ENCODE measurements around the gene GNAS.

Gene GNAS

DNA sequence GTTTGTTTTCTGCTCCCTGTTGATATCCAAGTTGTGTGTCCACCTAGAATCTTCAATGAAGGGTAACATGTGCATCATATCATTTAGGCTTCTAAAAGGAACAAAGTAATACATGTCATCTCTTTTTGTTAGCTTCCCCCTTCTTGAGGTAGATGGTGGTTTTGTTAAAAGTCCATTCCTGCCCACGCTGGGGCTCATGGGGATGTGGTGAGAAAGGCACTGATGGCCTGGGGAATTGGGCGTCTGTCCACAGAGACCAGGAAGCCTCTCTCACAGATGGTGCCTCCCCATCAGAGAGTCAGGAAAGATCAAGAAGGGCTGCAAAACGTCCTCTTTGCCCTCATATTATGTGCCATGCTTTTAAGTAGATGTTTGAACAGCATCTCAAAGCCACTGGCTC lies 32.5 kb downstream of the GNAS start:
- no peak for DNase-seq

DNA sequence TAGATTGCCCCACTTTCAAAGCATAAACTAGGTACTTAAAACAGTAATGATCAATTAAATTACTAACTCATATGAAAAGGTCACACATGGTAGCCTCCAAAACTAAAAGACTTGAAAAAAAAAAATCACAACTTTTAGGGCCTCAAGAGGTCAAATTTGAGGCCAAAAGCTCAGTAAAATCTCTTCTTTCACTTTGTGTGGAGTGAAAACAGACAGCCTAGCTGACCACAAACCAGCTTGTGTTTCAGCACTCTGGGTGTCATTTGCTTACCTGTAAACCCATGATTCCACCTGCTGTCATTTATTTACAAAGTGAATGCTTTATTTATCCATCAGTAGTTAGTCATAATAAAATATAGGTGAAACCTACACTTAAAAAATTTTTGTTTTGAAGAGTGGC lies 34.0 kb downstream of the GNAS start:
- DNase-seq, result no peak

DNA sequence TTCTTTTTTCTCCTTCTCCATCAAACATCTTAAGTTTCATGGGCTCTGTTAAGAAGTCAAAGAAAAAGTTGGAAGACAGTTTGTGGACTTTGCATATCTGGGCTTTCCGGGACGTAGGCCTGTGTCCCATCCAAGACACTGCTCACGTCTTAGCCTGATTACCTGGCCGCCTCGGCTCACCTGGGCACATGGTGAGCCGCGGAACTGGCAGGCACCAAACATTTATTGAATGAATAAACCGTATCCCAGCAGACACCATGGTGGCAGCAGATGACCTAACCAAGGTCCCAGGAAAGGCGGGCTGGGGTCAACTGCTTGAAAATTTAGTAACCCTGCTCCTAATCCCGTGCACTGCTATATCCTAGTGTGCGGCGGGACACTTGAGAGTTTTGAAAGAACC lies 35.6 kb downstream of the GNAS start:
- no peak for DNase-seq

DNA sequence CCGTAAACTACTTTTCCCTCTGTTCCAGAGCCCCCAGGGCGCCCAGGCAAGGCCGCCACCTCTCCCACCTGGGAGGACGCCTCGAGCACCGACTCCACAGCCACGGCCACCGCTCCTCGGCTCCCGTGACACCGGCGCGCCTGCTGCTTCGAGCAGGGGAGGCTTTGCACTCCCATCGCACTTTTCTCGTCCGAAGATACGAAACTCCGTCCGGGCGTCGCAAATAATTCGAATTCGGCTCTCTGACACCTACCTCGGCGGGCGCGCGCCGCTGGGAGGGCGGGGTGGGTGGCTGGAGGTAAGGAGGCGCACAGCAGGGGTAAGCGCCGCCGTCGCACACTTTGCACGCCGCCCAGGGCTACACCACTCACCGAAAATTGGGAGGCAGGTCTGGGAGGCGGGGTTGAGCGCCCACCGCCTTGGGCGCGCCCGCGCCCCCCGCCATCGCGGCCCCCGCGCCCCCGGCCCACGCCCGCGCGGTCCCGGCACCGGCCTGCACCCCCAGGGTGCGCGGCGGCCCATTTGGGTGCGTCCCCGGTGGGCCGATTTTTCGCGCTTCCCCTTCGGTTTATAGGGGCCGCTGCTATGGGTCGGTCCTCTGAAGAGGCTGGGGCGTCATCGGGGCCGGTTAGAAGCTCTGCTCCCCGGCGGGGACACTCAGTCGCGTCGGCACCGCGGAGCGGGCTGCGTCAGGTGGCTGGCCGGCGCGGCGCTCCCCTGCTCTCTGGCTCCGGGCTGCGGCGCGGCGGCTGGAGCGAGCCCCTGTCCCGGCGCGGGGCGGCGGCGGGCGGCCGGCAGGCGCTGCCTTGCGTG lies 36.2 kb downstream of the GNAS start:
- no peak for DNase-seq

DNA sequence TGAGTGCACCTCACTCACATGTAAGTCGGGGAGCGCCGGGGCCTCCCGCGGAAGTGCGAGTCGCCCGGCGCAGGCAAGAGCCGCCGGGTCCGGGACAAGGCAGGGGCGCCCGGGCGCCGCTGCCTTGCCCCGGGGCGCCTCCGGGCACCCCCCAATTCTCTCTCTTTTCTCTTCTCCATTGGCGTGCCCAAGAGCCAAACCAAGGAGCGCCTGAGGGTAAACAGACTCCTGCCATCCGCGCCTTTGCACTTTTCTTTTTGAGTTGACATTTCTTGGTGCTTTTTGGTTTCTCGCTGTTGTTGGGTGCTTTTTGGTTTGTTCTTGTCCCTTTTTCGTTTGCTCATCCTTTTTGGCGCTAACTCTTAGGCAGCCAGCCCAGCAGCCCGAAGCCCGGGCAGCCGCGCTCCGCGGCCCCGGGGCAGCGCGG lies 36.8 kb downstream of the GNAS start:
- no peak for DNase-seq

DNA sequence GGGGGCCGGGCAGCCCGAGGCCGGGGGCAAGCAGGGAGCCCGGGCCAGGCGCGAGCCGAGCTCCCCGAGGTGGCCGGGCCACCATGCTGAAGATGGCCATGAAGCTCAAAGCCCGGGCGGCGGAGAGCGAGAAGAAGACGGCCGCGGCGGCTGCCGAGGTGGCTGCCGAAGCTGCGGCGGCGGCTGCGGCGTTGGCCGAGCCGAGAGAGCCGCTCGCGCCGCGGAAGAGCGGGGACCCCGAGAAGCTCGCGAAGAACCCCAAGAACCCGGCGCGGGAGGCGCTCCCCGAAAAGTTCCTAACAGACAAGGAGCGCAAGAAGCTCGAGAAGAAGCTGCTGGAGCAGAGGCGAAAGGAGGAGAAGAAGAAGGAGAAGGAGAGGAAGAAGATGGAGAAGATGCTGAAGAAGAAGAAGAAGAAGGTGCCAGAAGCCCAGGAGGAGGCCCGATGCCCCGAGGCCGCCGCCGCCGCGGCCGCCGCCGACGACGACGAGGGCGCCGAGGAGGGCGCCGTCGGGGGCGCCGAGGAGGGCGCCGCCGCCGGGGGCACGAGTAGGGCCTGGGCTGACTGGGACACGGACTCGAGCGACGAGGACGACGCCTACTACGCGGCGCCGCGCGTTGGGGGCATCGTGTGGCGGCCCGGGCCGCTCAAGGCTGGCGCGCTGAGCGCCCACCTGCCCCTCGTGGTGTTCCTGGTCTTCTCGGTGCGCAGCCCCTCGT lies 37.4 kb downstream of the GNAS start:
- no peak for DNase-seq

DNA sequence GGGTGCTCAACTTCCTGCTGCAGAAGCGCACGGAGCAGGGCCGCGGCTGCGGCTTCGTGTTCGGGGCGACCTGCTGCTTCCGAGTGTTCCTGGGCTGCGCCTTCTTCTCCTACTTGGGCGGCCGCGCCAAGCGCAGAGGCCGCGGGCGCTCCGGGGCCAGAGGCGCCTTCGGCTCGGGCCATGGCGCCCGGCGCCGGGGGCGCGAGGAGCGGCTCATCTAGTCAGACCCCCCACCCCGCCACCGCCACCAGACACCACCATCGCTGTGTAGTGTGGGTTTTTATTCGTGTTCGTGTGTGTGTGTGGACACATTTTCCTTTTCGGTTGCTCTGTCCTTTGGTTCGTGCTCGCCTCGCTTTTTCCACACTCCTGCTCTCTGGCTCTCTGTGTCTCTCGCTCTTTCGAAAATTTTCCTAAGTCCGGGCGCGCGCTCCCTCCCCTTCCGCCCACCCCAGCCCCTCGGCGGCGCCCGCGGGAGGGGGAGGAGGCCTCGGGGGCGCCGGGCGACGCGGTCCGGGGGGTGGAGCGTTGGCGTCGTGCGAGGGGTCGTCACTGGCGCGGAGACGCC lies 38.1 kb downstream of the GNAS start:
- no peak for DNase-seq

DNA sequence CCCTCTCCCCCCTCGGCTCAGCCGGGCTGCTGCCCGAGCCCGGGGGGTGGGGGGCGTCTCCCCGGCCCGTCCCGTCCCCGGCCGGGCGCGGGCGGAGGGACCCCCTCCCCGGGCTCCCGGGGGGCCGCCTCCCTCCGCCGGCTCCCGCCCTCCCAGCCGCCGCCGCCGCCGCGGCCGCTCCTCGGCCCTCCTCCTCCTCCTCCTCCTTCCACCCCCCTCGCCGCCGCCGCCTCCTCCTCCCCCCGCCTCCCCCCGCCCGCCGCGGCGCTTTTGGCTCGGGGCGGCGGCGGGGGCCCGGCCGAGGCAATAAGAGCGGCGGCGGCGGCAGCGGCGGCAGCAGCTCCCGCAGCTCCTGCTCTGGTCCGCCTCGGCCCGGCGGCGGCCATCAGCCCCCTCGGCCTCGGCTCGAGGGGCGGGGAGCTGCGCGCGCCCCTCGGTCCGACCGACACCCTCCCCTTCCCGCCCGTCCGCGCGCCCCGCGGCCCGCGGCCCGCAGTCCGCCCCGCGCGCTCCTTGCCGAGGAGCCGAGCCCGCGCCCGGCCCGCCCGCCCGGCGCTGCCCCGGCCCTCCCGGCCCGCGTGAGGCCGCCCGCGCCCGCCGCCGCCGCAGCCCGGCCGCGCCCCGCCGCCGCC lies 38.7 kb downstream of the GNAS start:
- DNase-seq, result no peak

DNA sequence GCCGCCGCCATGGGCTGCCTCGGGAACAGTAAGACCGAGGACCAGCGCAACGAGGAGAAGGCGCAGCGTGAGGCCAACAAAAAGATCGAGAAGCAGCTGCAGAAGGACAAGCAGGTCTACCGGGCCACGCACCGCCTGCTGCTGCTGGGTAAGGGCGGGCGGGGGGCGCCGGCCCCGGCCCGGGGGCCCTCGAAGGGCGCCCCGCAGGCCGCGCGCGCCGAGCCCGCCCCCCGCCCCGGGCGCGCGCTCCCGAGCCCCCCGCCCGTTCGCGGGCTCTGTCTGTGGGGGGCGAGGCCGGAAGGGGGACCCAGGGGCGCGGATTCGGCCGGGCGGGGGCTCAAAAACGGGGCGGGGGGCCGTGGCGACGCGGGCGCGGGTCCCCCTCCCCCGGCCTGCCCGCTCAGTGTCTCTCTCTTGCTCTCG lies 39.2 kb downstream of the GNAS start:
- DNase-seq, result no peak

DNA sequence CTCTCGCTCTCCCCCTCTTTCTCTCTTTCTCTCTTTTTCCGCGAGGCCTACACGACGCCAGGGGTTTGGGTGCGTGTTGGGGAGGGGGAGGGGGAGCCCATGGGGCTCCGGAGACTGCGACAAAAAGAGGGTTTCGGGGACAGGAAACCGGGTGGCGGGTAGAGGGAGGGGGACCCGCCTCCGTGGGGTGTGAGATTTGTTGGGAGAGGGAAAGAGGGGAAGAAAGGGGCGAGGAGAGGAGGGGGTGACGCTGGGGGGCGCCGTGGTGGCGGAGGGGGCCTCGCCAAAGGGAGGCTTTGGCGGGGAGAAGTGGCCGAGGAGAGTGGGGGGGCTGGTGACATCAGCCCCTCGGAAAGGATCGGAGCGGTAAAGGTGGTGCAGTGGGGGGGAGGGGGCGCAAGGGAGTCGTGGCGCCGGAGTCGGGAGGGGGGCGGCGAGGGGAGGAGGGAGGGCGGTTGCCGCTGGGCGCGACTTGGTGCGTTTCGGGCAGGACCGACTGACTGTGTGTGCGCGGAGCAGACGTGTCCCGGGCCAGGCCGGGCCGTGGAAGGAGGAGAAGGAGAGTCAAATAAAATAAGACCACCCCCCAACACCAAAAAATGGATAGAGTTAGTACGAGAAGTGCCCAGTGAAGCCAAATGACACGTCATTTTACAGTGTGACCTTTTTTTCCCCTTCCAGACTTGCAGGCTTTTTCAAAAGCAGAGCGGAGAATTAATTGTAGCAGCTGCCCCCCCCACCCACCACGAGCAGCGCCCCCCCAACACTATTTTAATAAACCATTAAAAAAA lies 39.8 kb downstream of the GNAS start:
- DNase-seq, result no peak

DNA sequence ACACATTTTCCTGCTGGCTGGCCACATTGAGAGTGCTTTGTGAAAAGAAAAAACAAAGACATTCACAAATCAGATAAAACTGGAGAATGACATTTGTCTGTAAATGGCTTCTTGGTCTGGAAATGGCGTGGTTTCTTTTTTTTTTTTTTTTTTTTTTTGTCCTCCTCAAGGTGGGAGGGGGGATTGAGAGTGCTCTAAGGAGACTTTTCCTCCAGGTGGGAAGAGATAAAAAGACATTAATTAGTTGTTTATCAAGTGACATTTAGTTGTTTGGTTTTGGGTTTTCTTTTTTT lies 40.4 kb downstream of the GNAS start:
- DNase-seq, result no peak

DNA sequence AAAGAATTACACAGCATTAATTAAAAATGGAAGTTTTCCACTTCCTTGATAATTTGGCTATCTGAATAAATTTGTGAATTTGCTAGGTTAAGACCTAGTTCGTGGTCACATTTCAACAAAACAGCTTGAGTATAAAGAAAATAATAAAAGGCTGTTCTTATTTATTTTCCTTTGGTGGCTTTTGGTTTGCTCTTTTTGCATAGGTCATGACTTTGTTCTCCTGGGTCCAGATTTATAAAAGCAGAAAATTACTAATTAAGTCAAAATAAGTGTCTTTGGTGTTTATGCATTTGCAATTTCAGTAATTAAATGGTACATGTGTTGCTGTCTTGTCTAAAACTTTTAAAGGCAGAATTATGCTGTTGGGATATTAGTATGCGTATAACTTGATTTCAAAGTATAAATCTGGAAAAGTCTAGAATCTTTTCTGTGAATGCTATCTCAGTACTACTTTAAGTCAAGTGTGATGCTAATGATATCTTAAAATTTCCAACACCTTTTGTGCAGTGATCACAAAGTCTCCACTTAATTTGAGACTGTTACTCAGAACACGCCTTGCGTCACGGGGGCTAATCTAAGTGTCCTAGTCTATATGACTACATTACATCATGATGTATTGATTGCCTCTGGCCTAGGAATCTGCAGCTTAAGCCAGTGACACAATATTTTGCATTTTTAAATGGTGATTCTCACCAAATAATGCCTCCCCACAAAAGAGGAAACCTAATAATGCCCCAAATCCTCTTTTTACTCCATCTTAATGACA lies 41.0 kb downstream of the GNAS start:
- no peak for DNase-seq

DNA sequence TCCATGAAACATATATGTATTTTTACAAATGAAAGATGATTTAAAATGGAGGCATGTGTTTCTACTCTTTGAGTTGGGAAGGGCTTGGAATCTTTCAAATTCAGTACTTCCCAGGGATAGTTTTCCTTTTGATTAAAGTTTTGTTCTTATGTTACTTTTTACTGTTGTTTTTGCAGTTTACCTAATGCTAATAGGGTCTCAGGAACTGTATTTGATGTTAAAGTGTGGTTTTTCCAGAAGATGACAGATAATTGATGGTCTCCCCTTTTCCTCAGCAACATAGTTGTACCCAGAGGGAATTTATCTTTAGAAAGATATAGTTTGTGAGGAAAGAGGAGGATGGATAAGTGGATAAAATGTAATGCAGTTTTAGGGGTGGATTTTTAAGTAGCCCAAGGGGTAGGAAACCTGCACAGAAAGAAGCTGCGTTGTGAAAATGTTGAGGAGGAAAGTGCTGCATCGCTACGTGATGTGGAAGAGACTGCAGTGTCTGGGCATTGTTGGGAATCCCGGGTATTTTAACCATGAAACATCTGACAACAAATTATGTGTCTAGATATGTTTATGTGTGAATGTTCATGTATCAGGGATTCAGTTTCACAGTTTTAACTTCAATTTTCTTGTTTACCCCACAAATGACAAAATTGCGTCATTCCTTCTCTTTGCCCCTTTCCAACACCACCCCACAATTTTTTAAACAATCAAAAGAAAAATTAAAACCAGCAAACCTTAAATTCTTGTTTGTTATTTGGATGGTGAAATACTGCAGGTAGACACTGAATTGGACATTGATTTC lies 42.3 kb downstream of the GNAS start:
- DNase-seq, result no peak

DNA sequence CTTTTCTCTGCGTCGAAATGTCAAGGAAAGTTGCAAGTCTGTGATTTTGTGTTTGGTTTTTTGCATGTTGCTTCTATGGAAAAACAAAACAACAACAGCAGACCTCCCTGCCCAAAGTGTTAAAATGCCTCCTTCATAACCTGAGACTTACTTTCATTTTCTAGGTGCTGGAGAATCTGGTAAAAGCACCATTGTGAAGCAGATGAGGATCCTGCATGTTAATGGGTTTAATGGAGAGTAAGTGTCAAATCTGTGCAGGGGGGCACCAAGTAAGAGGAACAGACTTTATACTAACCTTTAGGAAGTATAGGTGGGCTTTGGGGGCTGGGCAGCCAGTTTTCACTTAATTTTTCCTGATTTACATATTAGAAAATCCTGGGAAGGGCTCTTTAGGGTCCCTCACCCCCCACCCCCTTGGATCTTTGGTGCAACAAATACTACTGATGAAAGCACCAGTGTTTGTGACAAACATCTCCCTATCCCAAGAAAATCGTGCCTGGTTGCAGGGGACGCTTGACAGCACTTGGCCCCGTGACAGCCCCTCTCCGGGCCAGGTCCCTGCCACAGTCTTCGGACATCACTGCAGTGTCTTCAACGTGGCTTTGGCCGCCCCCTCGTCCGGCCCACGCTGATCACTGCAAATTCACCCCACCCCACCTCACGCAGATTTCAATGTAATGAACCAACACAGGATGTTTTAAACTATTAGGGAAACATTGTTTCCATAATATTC lies 43.1 kb downstream of the GNAS start:
- DNase-seq, result no peak

DNA sequence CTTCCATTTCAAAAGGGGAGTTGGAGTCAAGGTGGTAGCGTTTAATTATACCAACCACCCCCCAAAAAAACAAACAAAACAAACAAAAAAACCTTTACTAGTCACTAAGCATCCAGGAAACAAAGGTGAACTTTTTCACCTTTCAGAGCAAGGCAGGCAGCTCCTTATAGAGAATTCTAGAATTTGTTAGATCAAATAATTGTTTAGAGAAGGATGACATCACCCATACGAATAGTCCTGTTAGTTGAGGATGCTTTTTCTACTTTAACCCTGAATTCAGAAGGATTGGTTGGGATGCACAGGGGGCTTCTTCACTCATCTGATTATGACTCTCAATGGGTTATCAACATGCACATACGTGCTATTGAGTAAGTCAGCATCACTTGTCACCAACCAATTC lies 44.3 kb downstream of the GNAS start:
- no peak for DNase-seq

DNA sequence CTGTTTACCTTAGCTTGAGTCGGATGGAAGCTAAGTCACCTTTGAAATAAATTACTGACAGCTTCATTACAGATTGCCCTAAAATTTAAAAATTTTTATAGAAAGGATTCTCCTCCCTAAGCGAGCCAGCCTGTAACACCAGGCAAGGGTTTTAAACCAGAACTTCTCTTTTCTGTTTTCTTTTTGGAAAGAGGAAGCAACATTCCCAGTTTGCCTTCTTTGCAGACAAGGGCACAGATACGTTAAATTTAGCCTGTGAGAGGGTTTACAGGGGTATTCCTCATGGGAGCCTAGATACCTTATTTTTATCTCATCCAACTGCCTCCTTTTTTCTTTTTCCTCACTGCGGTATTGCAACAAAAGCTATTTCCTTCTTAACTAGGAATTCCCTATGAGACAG lies 45.0 kb downstream of the GNAS start:
- no peak for DNase-seq

DNA sequence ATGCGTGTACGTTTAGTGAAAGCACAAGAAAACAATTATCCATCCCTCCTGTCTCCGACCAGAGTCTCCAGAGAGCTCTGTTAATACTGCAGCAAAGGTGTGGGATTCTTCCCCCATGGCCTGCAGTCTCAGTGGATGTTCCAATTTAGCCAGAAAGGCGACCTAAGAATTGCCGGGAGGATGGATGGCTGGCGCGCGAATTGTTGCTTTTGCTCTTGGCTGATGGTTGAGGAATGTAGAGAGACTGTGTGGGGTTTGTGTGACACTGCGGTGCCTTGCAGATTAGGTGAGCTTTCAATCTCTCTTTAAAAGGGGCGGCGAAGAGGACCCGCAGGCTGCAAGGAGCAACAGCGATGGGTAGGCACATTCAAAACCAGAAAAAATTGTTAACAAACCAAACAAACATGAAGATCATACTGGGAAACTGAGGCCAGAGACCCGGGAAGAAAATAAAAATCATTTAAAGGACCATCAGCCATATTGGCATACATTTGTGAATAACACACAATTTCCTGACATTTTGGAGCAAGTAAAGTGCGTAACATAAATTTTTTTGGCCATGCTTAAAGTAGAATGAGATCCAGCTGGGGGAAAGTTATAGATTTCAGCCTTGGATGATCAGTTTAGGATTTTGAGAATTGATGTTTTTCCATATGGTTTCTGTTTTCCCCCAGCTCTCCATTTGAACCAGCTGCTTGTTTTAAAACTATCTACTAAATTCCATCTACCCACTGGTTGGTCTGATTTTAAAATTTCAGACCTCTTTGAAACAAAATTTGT lies 46.3 kb downstream of the GNAS start:
- no peak for DNase-seq

DNA sequence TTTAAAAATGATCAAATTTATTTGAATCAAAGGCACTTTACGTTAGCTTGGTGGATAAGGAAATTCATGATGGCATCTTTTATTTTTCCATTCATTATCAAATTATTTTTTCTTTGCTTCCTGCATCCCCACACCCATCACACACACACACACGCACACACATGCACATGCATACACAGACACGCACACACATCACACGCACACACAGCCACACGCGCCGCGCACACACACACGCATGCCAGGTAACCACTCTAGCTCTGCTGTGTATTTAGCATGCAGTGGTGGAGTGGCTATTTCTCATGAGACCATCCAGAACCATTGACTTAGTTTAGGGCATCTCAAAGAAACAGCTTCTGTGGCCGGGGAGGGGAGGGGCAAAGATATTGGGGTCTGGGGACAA lies 47.0 kb downstream of the GNAS start:
- no peak for DNase-seq

DNA sequence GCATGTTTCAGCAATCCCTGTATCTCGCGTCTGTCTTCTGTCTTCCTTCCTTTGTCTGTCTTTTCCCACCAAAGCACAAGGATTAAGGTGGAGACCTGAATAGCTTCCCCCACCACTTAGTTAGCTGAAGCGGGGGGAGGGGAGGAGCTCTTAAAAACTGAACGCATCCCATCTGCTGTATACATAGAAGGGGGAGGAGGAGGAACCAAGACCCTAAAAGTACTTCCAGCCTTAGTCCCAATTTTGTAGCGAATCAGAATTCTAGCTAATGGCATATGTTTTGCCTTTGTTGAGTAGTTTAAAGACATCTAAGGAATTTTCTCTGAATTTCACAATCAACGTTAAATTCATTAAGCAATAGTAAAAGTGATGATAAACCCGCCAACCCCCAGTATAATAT lies 47.9 kb downstream of the GNAS start:
- no peak for DNase-seq

Data from SHP77 treated with DMSO at 0.1 percent for 48 hours (cell line).